ENCODE measurements around the gene UCK2. TPM values are rescaled to one million over a fixed set of nuclear protein-coding genes. Genes with fewer than 3 reads are reported as not detected.

The UCK2 gene
- total and polyA plus RNA-seq, 2 of the 8 experiments (the other 6 are each of a cell fraction or from before 2014, with no cell fraction given) = 103 to 109 TPM

DNA sequence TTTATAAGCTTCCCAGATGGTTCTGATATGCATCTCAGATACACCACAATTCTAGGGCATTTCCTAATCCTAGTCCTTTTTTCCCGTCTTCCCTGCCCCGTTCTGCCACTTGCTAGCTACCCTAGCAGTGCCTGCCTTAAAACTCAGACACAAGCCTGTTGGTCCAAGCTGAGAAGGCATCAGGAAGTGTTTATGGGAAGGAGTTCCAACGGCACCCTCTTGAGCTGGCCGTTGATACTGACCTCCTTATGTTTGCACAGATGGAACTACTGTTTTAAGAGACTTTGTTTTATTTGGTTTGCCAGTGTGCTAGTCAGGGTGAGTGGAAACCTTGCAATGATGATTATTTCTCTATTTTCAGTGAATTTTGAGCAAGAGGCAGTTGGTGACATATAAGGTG, 67.2 kb downstream of the UCK2 start:
- no peak for DNase-seq (ENCODE audit: low read depth in 1 of 2, low spot score in 2 of 2)
- no peak overlapping the region for H4K8ac ChIP-seq (ENCODE audit: extremely low read depth, insufficient read depth, low read length)
- no peak overlapping the region for H3K9ac ChIP-seq (replicated peaks in 1 of 4; ENCODE audit: extremely low read depth in 1 of 4, low read depth in 3 of 4, low read length in 3 of 4)
- POLR2A ChIA-PET (ENCODE audit: partially characterized antibody) = interaction anchor here (0.9 to 1.1 kb wide), 3 partner anchors 9 to 12 kb away, joined by 3 to 4 read pairs (median 3); no protein-coding TSS in a partner anchor
- H3K56ac ChIP-seq (replicated peaks; ENCODE audit: insufficient read length, low read depth, low read length) = no peak overlapping the region
- H2BK12ac ChIP-seq (ENCODE audit: low read depth, low read length) = no peak overlapping the region
- H3K4ac ChIP-seq (replicated peaks; ENCODE audit: insufficient read length, low read depth, low read length) = no peak overlapping the region
- H4K5ac ChIP-seq (ENCODE audit: insufficient read length, low read depth, low read length) = no peak overlapping the region
- H2BK5ac ChIP-seq (ENCODE audit: low read depth, low read length) = no peak overlapping the region
- no peaks in the 10 kb centered on the region for H3K27me3 ChIP-seq (replicated peaks in 1 of 4; ENCODE audit: control insufficient read depth in 3 of 4, extremely low read depth in 1 of 4, insufficient read depth in 3 of 4, low read length in 3 of 4)
- H2AK5ac ChIP-seq (ENCODE audit: low read depth, low read length) = no peak overlapping the region
- TF ChIP-seq GABPA (IDR thresholded peaks at IDR 0.05; ENCODE audit: borderline replicate concordance, insufficient read depth, low read length) (no peak), RAD21 (IDR thresholded peaks at IDR 0.05 in 1 of 2, conservative IDR thresholded peaks at IDR 0.05 in 1 of 2; ENCODE audit: low read depth in 2 of 2, low read length in 2 of 2) (peak; percentile 16 to 33; a peak in 3 of 4 replicates)
- no peak overlapping the region for H2AFZ ChIP-seq (ENCODE audit: low read length)
- 87% methylated on average over 4 of the region's 4 CpGs; no CpG with 5 or more reads in 1 of the 2 experiments for WGBS, 2 experiments (ENCODE audit: extremely low coverage in 1 of 2, insufficient coverage in 1 of 2, insufficient read length in 1 of 2, insufficient replicate concordance in 2 of 2, low coverage in 1 of 2, low lambda C conversion rate in 2 of 2, missing lambda C conversion rate in 1 of 2)
- peaks cover 15% of the 10 kb centered on the region for H3K79me1 ChIP-seq (ENCODE audit: low read depth, low read length)
- no peak overlapping the region for H3K18ac ChIP-seq (ENCODE audit: extremely low read depth, low read length)
- no peaks in the 10 kb centered on the region for H3K9me3 ChIP-seq (ENCODE audit: insufficient read depth in 2 of 2, low read depth in 1 of 2, low read length in 1 of 2)
- no peak overlapping the region for H3K23ac ChIP-seq (ENCODE audit: insufficient read length)
- peaks cover 18% of the 10 kb centered on the region in 2 experiments for H4K20me1 ChIP-seq (replicated peaks in 1 of 2; ENCODE audit: control insufficient read depth in 1 of 2, insufficient read depth in 2 of 2, low read length in 2 of 2)
- no peak for FAIRE-seq
- no peak overlapping the region for H4K91ac ChIP-seq (replicated peaks; ENCODE audit: insufficient read length, low read length)
- H2BK15ac ChIP-seq (ENCODE audit: low read length) = no peak overlapping the region
- peaks cover 0 to 3% (median 0%) of the 10 kb centered on the region in 4 experiments; a peak in 1 of 7 replicates for H3K4me1 ChIP-seq (replicated peaks in 1 of 4; ENCODE audit: control insufficient read depth in 3 of 4, insufficient read depth in 4 of 4, low read length in 3 of 4)
- H3K36me3 ChIP-seq (ENCODE audit: control insufficient read depth in 2 of 4, insufficient read depth in 4 of 4, low read length in 3 of 4) = peaks cover 20 to 60% (median 49%) of the 10 kb centered on the region in 4 experiments
- H3K23me2 ChIP-seq (ENCODE audit: low read depth, low read length) = no peaks in the 10 kb centered on the region
- peaks cover 0 to 56% of the 10 kb centered on the region in 2 experiments; a peak in 2 of 4 replicates for H3K79me2 ChIP-seq (ENCODE audit: control insufficient read depth in 1 of 2, insufficient read depth in 2 of 2, low read length in 2 of 2)
- H3K4me3 ChIP-seq (ENCODE audit: extremely low read depth in 1 of 4, insufficient read depth in 2 of 4, low read depth in 3 of 4, low read length in 4 of 4) = no peak overlapping the region
- no peak overlapping the region for H2BK120ac ChIP-seq (replicated peaks; ENCODE audit: low read depth, low read length)
- H2BK20ac ChIP-seq (ENCODE audit: low read length) = no peak overlapping the region
- H3K27ac ChIP-seq (ENCODE audit: low read depth, low read length) = no peak overlapping the region
- H3K14ac ChIP-seq (ENCODE audit: insufficient read length) = no peak overlapping the region
- CTCF ChIA-PET (ENCODE audit: partially characterized antibody) = interaction anchor here (0.6 to 1.8 kb wide), 9 partner anchors 10 to 334 kb away, joined by 3 to 7 read pairs (median 4); no protein-coding TSS in a partner anchor
- H3K4me2 ChIP-seq (ENCODE audit: insufficient read depth in 1 of 2, low read depth in 2 of 2, low read length in 2 of 2) = no peak overlapping the region

Data from H1 (cell line).